GOT3 (cell line): Measurements from ENCODE around the gene DNAL4.

ENCODE experiments used
- DNase-seq: peaks from one replicate; lab custom pipeline; 2025; ENCODE audit warnings: mixed read lengths; lab: John Stamatoyannopoulos, UW

The DNAL4 gene

DNA sequence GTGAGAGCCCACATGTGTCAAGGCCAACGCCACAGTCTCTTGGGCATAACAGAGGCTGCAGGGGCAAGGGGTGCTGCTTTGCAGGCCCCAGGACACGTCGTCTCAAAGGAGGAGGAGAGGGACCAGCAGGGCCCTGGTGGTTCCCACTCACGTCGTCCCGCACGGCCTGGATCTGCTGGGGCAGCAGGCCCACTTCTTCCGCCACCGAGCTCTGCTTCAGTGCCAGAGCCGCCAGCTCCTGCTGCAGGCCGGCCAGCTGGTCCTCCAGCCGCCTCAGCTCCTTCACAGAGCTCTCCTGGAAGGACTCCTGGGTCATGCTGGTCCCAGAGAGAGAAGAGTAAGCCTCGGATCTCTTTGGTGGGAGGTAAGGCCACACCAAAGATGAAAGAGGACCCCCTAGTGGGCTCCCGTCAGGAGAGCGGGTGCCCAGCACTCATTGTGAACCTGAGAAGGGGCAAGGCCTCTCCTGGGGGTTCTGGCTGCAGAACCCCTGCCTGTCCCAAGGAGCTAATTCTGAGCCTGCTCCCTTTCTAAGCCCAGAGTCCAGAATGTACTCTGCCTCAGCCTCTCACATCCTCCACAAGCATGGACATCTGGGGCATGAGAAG is 53.7 kb downstream of the DNAL4 start:
- no peak for DNase-seq

DNA sequence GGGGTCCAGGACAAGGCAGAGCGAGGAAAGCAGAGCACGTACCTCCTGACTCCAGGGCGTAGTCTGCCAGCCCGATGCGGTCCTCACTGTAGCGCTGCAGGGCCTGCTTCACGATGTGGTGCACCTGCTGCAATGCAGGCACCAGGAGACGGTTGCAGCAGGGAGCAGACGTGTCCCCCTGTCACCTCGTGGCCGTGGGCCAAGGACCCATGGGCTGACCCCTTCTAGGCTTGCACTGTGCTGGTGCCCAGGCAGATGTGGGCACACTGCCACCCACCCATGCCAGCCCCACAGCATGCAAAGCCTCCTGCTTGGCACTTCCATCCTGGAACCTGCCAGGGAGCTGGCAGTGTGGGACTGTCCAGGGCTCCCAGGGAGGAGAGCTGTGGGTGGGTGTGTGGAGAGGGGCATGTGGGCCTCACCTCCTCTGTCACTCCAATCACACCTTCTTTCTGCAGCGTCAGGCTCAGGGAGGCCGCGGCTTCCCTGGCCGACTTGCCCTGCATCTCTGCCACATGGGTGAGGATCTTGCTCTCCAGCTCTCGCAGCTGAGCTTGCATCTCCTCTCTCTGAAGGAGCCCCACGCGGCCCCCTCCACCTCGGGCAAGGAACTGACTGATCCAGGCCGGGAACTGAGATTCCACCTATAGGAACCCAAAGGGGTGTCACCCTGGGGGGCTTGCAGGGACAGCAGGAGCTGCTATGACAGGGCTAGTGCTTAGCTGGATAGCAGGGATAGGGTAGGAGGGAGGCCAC is 54.5 kb downstream of the DNAL4 start:
- DNase-seq, result no peak

DNA sequence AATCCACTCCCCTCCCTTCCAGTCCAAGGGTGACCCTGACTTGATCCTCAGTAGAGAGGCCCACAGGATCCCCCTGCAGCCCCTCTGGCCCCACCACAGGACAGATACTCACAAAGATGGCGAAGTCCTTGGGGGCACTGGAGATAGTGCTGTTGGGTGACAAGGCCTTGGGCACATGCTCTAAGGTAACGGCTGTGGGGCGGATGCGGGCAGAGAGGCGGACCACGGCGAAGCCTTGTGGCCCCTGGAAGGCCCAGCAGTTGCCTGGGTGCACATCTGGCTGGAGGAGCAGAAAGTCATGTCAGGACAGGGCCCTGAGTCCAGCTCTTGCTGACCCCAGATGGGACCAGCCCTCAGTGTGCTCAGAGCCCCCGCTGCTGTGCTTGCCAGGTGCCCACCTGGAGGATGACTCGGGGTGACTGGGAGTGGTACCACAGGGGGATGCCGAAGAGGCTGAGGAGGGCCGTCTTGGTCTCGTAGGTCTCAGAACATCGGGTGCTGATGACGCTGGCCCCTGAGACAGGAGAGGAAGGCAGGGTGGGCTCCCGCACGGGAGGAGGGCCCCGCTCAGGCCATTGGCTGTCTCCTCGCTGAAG is 55.4 kb downstream of the DNAL4 start:
- DNase-seq, result no peak

DNA sequence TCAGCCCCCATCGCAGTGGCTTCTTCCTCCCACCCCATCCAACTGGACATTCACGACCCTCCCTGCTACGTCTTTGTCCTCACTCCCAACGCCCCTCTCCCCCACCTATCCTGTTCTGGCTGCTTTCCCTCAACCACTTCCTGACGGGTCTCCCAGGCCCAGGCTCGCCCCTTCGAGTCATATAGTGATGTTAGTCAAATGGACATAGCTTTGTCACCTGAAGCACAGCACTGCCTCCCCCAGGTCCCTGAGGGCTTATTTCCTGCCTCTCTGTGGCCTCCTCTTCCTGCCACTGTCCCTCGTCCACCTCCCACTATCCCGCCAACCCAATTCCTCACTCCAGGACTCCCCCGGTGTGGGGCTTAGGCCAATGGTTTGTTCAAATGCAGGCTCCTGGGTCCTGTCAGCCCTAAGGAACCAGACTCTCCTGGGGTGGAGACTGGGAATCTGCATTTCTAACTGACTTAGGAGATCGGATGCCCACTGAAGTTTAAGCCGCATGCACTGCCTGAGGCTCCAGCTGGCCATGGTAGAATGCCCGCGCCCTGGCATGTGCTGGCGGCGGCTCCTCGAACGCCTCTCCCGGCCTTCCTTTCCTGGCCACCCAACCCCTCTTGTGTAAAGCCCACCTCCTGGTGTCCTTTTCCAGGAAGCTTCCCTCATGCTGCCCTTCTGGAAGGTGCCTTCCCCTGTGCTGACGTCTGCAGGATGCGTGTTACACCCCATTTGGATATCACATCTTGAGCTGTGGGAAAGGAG is 56.5 kb downstream of the DNAL4 start:
- DNase-seq, result no peak

GRCh38 chr22:38736257-38736570 is 57.7 kb downstream of the DNAL4 start:
- no peak for DNase-seq

DNA sequence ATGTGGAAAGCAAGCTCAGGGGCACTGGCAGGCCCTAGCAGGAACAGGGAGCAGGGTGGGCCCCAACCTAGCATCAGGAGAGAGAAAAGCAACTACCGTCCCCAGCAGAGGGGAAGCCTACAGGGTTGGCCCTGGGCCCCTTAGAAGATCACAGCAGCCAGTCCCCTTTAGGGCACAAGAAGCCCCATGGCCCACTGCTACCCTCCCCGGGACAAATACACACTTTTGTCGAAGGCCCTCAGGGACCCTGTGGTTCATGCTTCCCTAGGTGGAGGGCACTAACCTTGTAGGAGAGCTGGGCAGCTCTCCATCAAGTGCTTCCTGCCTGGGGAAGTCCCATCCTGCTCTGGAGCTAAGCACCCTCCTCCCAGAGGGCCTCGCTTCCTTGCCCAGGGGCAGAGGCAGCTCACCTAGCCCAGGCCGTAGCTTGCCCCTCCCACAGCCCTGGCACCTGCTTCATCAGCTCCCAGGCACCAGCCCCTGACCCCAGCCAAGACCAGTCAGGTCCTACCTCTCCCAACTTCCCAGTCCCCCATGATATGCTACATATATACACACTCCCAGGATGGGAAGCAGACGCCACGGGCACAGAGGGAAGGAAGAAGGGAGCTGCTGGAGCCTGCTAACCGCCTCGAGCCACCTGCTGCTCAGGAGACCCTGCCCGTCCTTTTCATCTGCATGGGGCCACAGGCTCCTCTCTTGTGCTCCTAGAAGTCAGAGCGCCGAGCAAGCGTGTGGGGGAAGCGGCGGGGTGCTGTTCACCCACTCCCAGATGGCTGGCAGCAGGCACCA is 58.3 kb downstream of the DNAL4 start:
- no peak for DNase-seq

DNA sequence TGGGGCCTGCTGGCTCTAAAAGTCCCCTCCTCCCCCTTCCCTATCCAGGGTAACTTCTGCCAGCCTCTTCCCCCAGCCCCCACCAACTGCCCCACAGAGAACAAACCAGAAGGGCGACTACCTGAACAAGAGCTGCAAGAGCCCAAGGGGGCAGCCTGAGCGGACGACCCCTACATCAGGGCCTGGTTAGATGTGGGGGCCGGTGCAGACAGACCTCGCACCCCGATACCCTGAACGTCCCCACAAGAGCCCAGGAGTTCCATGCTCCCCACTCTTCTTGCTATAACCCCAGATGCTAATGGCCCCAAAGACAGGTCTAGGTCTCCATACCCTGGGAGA is 58.8 kb downstream of the DNAL4 start:
- DNase-seq, result no peak

- no peak for DNase-seq
Observed at GRCh38 chr22:38734421-38735100, 59.4 kb downstream of the DNAL4 start.

DNA sequence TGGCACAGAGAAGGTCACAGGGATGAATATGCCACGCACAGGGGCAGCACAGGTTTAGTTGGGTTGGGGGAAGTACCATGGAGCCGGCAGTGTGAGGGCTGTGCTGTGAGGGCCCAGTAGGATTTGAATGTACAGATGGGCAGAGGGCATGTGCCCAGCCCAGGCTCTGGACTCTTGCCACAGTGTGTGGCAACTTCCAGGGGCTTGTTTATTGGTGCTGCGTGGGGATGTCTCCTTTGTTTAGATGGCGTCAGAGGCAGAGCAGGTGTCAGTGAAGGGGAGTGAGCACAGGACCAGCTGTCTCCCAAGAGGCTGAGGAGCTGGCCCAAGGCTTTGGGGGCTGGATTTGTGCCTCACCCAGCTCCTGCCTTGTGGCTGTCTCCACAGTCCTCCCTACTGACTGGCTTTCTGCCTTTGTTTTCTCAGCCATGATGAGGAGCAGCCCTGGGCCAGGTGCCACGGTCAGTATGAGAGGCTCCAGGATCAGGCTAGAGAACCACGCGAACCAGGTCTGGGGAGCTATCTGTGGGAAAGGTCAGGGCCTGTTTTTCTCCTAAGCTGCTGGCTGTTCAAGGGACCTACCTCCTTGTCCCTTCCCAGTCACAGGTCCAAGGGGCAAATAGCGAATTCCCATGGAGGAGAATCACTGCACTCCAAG is 60.1 kb downstream of the DNAL4 start:
- DNase-seq, result no peak

GRCh38 chr22:38733329-38733723 is 60.6 kb downstream of the DNAL4 start:
- DNase-seq, result no peak

- DNase-seq, result no peak
Observed at GRCh38 chr22:38732251-38732815, 61.6 kb downstream of the DNAL4 start.

- DNase-seq, result no peak
Observed at GRCh38 chr22:38731703-38732161, 62.2 kb downstream of the DNAL4 start.

DNA sequence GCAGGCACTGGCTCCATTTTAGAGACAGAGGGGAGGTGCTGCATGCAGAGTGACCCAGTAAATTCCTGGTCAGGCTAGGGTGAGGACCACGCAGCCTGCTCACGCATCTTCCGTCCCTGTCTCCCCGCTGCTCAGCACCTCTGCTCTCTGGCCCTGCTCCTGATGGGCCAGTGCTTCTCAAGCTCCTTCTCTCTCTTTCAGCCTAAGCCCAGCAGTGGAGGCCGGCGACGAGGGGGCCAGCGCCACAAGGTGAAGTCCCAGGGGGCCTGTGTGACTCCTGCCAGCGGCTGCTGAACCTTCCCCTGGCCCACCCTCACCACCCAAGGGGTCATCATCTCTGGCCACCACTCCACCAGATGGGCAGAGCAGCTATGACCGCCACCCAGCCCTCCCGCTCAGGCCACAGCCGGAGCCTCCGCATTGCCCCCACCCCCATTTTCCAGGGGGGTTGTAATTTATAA is 63.5 kb downstream of the DNAL4 start:
- DNase-seq, result no peak

DNA sequence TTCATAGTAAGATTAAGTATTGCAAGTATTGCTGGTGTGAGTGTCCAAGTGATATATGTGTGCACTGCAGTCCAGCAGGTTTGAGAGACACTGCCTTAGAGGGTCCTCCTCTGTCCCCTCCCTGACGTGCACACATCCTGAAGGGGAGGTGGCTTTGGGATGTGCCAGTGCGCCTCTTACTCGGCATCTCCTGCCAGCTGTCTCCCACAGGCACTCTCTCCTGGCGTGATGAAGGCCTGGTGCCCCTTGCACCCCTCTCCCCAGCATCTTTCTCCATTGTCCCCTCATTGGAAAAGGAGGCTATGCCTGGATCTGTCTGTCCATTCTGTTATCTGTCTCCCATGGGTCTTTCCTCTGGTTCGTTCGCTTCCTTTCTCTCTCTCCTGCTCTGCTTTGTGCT is 64.0 kb downstream of the DNAL4 start:
- no peak for DNase-seq

GRCh38 chr22:38728871-38729796 is 64.8 kb downstream of the DNAL4 start:
- DNase-seq, result no peak
